Stimulated activated memory B cell treated with anti-CD40 and anti-IgM and Interleukin-4, amounts not matched to agents 10 μg/mL and 1 μg/mL and 100 μg/mL, for 72 hours (primary cell): ENCODE measurements around the gene STAC2.
"Not testable (repeated sequence)": the region's sequence is repeated elsewhere in the genome, so short reads cannot be mapped to it uniquely, and the experiment has no call there.

ENCODE experiments used
- ATAC-seq: fragments of 150-1000 bp; cut with Tn5 transposase; 2 replicates; pipeline ENCODE4 v1.10.0; 2021
- H3K27ac Mint-ChIP-seq: one replicate; pipeline ENCODE4 v1.8.0; 2022; ENCODE audit warnings: mild to moderate bottlenecking, mixed read lengths
- H3K27me3 Mint-ChIP-seq: one replicate; pipeline ENCODE4 v1.8.0; 2022; ENCODE audit warnings: mixed read lengths
- H3K36me3 Mint-ChIP-seq: one replicate; pipeline ENCODE4 v1.8.0; 2022; ENCODE audit warnings: mixed read lengths
- H3K4me1 Mint-ChIP-seq: one replicate; pipeline ENCODE4 v1.8.0; 2022; ENCODE audit warnings: mixed read lengths
- H3K4me3 Mint-ChIP-seq: one replicate; pipeline ENCODE4 v1.8.0; 2022; ENCODE audit warnings: mild to moderate bottlenecking, moderate library complexity, mixed read lengths
- H3K9me3 Mint-ChIP-seq: one replicate; pipeline ENCODE4 v1.8.0; 2022; ENCODE audit warnings: mixed read lengths

The STAC2 gene

GRCh38 chr17:39169518-39169917 lies 56.2 kb downstream of the STAC2 start:
- no peak overlapping the region for H3K4me3 Mint-ChIP-seq
- peaks cover 27% of the 10 kb centered on the region for H3K4me1 Mint-ChIP-seq
- no peaks in the 10 kb centered on the region for H3K9me3 Mint-ChIP-seq
- no peaks in the 10 kb centered on the region for H3K36me3 Mint-ChIP-seq
- ATAC-seq, result no peak
- H3K27ac Mint-ChIP-seq, result no peak overlapping the region
- peaks cover 91% of the 10 kb centered on the region for H3K27me3 Mint-ChIP-seq

GRCh38 chr17:39169101-39169500 lies 56.6 kb downstream of the STAC2 start:
- peaks cover 27% of the 10 kb centered on the region for H3K4me1 Mint-ChIP-seq
- H3K27me3 Mint-ChIP-seq, result peaks cover 91% of the 10 kb centered on the region
- H3K4me3 Mint-ChIP-seq, result no peak overlapping the region
- H3K27ac Mint-ChIP-seq, result no peak overlapping the region
- no peaks in the 10 kb centered on the region for H3K36me3 Mint-ChIP-seq
- ATAC-seq, result no peak
- H3K9me3 Mint-ChIP-seq, result no peaks in the 10 kb centered on the region

- not testable (repeated sequence) for H3K36me3 Mint-ChIP-seq, H3K4me3 Mint-ChIP-seq, H3K27ac Mint-ChIP-seq, H3K9me3 Mint-ChIP-seq, ATAC-seq
- Mint-ChIP-seq H3K27me3 (peaks cover 91% of the 10 kb centered on the region), H3K4me1 (peaks cover 27% of the 10 kb centered on the region)
Measured at GRCh38 chr17:39168503-39168902, 57.2 kb downstream of the STAC2 start.

GRCh38 chr17:39167476-39167875 lies 58.3 kb downstream of the STAC2 start:
- no peak overlapping the region for H3K4me3 Mint-ChIP-seq
- H3K27me3 Mint-ChIP-seq, result peaks cover 91% of the 10 kb centered on the region
- no peak overlapping the region for H3K27ac Mint-ChIP-seq
- no peaks in the 10 kb centered on the region for H3K36me3 Mint-ChIP-seq
- ATAC-seq, result no peak
- no peaks in the 10 kb centered on the region for H3K9me3 Mint-ChIP-seq
- peaks cover 27% of the 10 kb centered on the region for H3K4me1 Mint-ChIP-seq

- Mint-ChIP-seq H3K9me3 (no peaks in the 10 kb centered on the region), H3K4me3 (no peak overlapping the region), H3K4me1 (peaks cover 27% of the 10 kb centered on the region), H3K27me3 (peaks cover 84% of the 10 kb centered on the region), H3K36me3 (no peaks in the 10 kb centered on the region), H3K27ac (no peak overlapping the region)
- no peak for ATAC-seq
Measured at GRCh38 chr17:39166437-39167335, 59.1 kb downstream of the STAC2 start.

- H3K27ac Mint-ChIP-seq, result peak within 1 kb of the TSS; percentile 12
- H3K36me3 Mint-ChIP-seq, result no peaks in the 10 kb centered on the region
- H3K27me3 Mint-ChIP-seq, result peaks cover 80% of the 10 kb centered on the region
- ATAC-seq, result no peak
- peak within 1 kb of the TSS; percentile 81 for H3K4me3 Mint-ChIP-seq
- H3K4me1 Mint-ChIP-seq, result peaks cover 27% of the 10 kb centered on the region
- H3K9me3 Mint-ChIP-seq, result no peaks in the 10 kb centered on the region
Measured at GRCh38 chr17:39165841-39166349, 59.9 kb downstream of the STAC2 start, which contains the start of gene ARL5C. Gene ARL5C (minus strand): TSS chr17:39166161. CDS start chr17:39165760, 401 bp downstream.

- H3K4me3 Mint-ChIP-seq, result peak overlapping the region; percentile 81
- H3K4me1 Mint-ChIP-seq, result peaks cover 27% of the 10 kb centered on the region
- H3K9me3 Mint-ChIP-seq, result no peaks in the 10 kb centered on the region
- peaks cover 74% of the 10 kb centered on the region for H3K27me3 Mint-ChIP-seq
- H3K27ac Mint-ChIP-seq, result peak overlapping the region; percentile 12
- ATAC-seq, result no peak
- H3K36me3 Mint-ChIP-seq, result no peaks in the 10 kb centered on the region
Measured at GRCh38 chr17:39165178-39165840, 60.4 kb downstream of the STAC2 start.

GRCh38 chr17:39164675-39165143 lies 61.0 kb downstream of the STAC2 start:
- H3K4me1 Mint-ChIP-seq, result peaks cover 27% of the 10 kb centered on the region
- peak overlapping the region; percentile 81 for H3K4me3 Mint-ChIP-seq
- no peaks in the 10 kb centered on the region for H3K9me3 Mint-ChIP-seq
- H3K27me3 Mint-ChIP-seq, result peaks cover 68% of the 10 kb centered on the region
- peak; percentile 92 for ATAC-seq
- H3K27ac Mint-ChIP-seq, result peak overlapping the region; percentile 12
- no peaks in the 10 kb centered on the region for H3K36me3 Mint-ChIP-seq

- peaks cover 20% of the 10 kb centered on the region for H3K4me1 Mint-ChIP-seq
- ATAC-seq, result no peak
- H3K36me3 Mint-ChIP-seq, result no peaks in the 10 kb centered on the region
- no peaks in the 10 kb centered on the region for H3K9me3 Mint-ChIP-seq
- H3K4me3 Mint-ChIP-seq, result no peak overlapping the region
- no peak overlapping the region for H3K27ac Mint-ChIP-seq
- H3K27me3 Mint-ChIP-seq, result peaks cover 45% of the 10 kb centered on the region
Measured at GRCh38 chr17:39161962-39162361, 63.8 kb downstream of the STAC2 start.
